Kidney (tissue), 14 donors: Measurements from ENCODE around the gene SGO1. TPM values are rescaled to one million over a fixed set of nuclear protein-coding genes. Genes with fewer than 3 reads are reported as not detected.

Source experiments
- DNase-seq, 5 donors: peaks; one replicate each; pipeline ENCODE4 v3.0.0-alpha.2; 2013 to 2020
- FAIRE-seq: peaks from 2 replicates; lab custom pipeline; 2012; peaks lifted over from hg19 to GRCh38; lab: Jason Lieb, UNC
- H3K27ac ChIP-seq, 2 donors: one replicate each; pipeline ENCODE4 v1.7.0; 2013; ENCODE audit warnings: low read depth in 2 of 2, low read length in 2 of 2, inconsistent platforms in 1 of 2
- H3K27me3 ChIP-seq: one replicate; pipeline ENCODE4 v1.7.1; 2013; ENCODE audit warnings: low read length, inconsistent platforms; ENCODE audit not compliant: control insufficient read depth, insufficient read depth
- H3K36me3 ChIP-seq, 3 donors: one replicate each; pipeline versions ENCODE4 v1.7.0 to v1.7.1; 2013; ENCODE audit warnings: low read length in 3 of 3, control low read depth in 1 of 3, inconsistent platforms in 1 of 3; ENCODE audit not compliant: insufficient read depth in 3 of 3, control insufficient read depth in 2 of 3
- H3K4me1 ChIP-seq, 3 donors: one replicate each; pipeline versions ENCODE4 v1.7.0 to v1.7.1; 2013; ENCODE audit warnings: low read length in 3 of 3, inconsistent platforms in 1 of 3, low read depth in 1 of 3; ENCODE audit not compliant: control insufficient read depth in 2 of 3, insufficient read depth in 2 of 3
- H3K4me3 ChIP-seq, 3 donors: one replicate each; pipeline versions ENCODE4 v1.7.0 to v1.8.1; 2013; ENCODE audit warnings: low read length in 3 of 3, control low read depth in 1 of 3, inconsistent platforms in 1 of 3
- H3K9ac ChIP-seq, 3 donors: one replicate each; pipeline versions ENCODE4 v1.7.0 to v1.7.1; 2013; ENCODE audit warnings: low read length in 3 of 3, control low read depth in 1 of 3, inconsistent platforms in 1 of 3
- H3K9me3 ChIP-seq, 3 donors: one replicate each; pipeline versions ENCODE4 v1.7.0 to v1.7.1; 2013; ENCODE audit warnings: low read length in 3 of 3, control low read depth in 1 of 3, inconsistent platforms in 1 of 3; ENCODE audit not compliant: control insufficient read depth in 2 of 3, insufficient read depth in 1 of 3
- CTCF ChIP-seq: IDR thresholded peaks from 3 replicates; pipeline ENCODE4 v1.5.1; 2012; ENCODE audit warnings: mild to moderate bottlenecking, moderate library complexity, borderline replicate concordance; ENCODE audit not compliant: insufficient read depth; ENCODE audit errors: extremely low read depth
- intact Hi-C: fragments of 100-400 bp; cut with DNase I; formaldehyde crosslinking; loops from one replicate; pipeline ENCODE4 v1.11.1; 2022
- microRNA-seq: library from miRNA; unstranded; fragments of <30 nt; microRNA quantifications from one replicate; pipeline ENCODE4 v1.2.0, GENCODE V29; 2020
- polyA plus RNA-seq: library from polyadenylated mRNA; stranded (reverse); fragments of 350-450 nt; fragmentation: Illumina TruSeq; extraction: RNeasy Lipid Tissue Mini Kit (QIAGEN cat#74804); gene quantifications from one replicate; pipeline ENCODE4 v1.2.3, GENCODE V29; 2014; ENCODE audit warnings: low read depth, low replicate concordance; ENCODE audit not compliant: insufficient read depth
- total RNA-seq: library from RNA; stranded (reverse); fragmentation: NEBNext Ultra II Directional; extraction: Animal tissue kit (Norgen Biotek cat#: 25700); gene quantifications from one replicate; pipeline ENCODE4 v1.2.1, GENCODE V29; 2021
- donor health status: control.
- donor health status: control.
- donor health status: control.
- donor health status: control.
- donor health status: control.
- donor health status: DM: yes; HTN: yes; CAD: no.
- donor health status: Normal renal cell carcinoma (clear cell type).

SGO1 gene
- total and polyA plus RNA-seq, 2 donors from 2014 or later = 0.37 to 0.72 TPM

- FAIRE-seq (no peak), DNase-seq (no peak)
- Histone ChIP-seq H3K9me3 (no peaks in the 10 kb centered on the region), H3K27me3 (no peaks in the 10 kb centered on the region), H3K9ac (no peak overlapping the region), H3K4me1 (no peaks in the 10 kb centered on the region), H3K27ac (no peak overlapping the region), H3K36me3 (peaks cover 0 to 19% (median 5%) of the 10 kb centered on the region in 3 donors), H3K4me3 (no peak overlapping the region)
- intact Hi-C loops = no loop called here
- TF ChIP-seq CTCF = no peak
These were observed 64.9 kb downstream of the SGO1 start for GRCh38 chr3:20121088-20121487.

Small RNAs within 50 kb of the gene (microRNA-seq; reads per million reads assigned to microRNA genes)
- gene MIR3135A = not detected

Other genes with a start within 250 kb of the SGO1 start
- gene RAB5A, start 239.1 kb downstream of the SGO1 start, total RNA-seq = 76.9 TPM
- gene RAB5A, start 239.1 kb downstream of the SGO1 start, polyA plus RNA-seq = 27.6 TPM
- not detected for gene PP2D1, start 173.9 kb downstream of the SGO1 start, total RNA-seq
- not detected for gene PP2D1, start 173.9 kb downstream of the SGO1 start, polyA plus RNA-seq
- gene KAT2B, start 145.8 kb downstream of the SGO1 start, total RNA-seq = 30.1 TPM
- 9.5 TPM for gene KAT2B, start 145.8 kb downstream of the SGO1 start, polyA plus RNA-seq